Ascending aorta (tissue), 2 donors: ENCODE data around the gene ITGBL1. TPM values are rescaled to one million over a fixed set of nuclear protein-coding genes. Genes with fewer than 3 reads are reported as not detected.
A peak's percentile ranks its signal among the peaks of the same experiment; 100 is the strongest.

Experiments used
- DNase-seq, 2 donors: peaks; one replicate each; pipeline ENCODE4 v3.0.0-alpha.2; 2019; ENCODE audit warnings: low spot score in 2 of 2
- H3K27ac ChIP-seq, 2 donors: fragments of 200-600 bp; sonication (generic); one replicate each; pipeline ENCODE4 v1.5.1; 2016 to 2017; ENCODE audit warnings: mild to moderate bottlenecking in 1 of 2
- H3K27me3 ChIP-seq: fragments of 200-600 bp; sonication (generic); one replicate; pipeline ENCODE4 v1.5.1; 2017
- H3K36me3 ChIP-seq, 2 donors: fragments of 200-600 bp; sonication (generic); one replicate each; pipeline ENCODE4 v1.5.1; 2016
- H3K4me1 ChIP-seq, 2 donors: fragments of 200-600 bp; sonication (generic); one replicate each; pipeline ENCODE4 v1.5.1; 2016 to 2017; ENCODE audit warnings: mild to moderate bottlenecking in 1 of 2
- H3K4me3 ChIP-seq, 2 donors: fragments of 200-600 bp; sonication (generic); one replicate each; pipeline ENCODE4 v1.5.1; 2016 to 2017; ENCODE audit warnings: mild to moderate bottlenecking in 1 of 2
- H3K9me3 ChIP-seq, 2 donors: fragments of 200-600 bp; sonication (generic); one replicate each; pipeline ENCODE4 v1.5.1; 2016
- CTCF ChIP-seq, 3 experiments: fragments of 200-600 bp in 2 of 3; fragments of 450-650 bp in 1 of 3; sonication (generic) in 2 of 3; IDR thresholded peaks; one replicate each; pipeline ENCODE4 v1.5.1; 2016 to 2019; ENCODE audit warnings: antibody characterized with exemption in 3 of 3, mild to moderate bottlenecking in 1 of 3, moderate library complexity in 1 of 3
- intact Hi-C: fragments of 100-400 bp; cut with DNase I; formaldehyde crosslinking; loops from one replicate; pipeline ENCODE4 v1.15.1; 2023
- total RNA-seq: library from RNA; depleted of rRNA; stranded (reverse); fragments of >200 nt; gene quantifications from one replicate; pipeline ENCODE4 v1.1.0, GENCODE V29; 2016

The ITGBL1 gene
- total RNA-seq, 1 donor from 2014 or later: 47.1 TPM

- Histone ChIP-seq H3K36me3 (no peaks in the 10 kb centered on the region), H3K4me1 (peaks cover 0 to 3% of the 10 kb centered on the region in 2 donors), H3K9me3 (no peaks in the 10 kb centered on the region), H3K27ac (peak overlapping the region; percentile 74 to 80), H3K27me3 (no peaks in the 10 kb centered on the region), H3K4me3 (peak overlapping the region; percentile 71 to 98)
- DNase-seq: no peak
- TF ChIP-seq CTCF (IDR thresholded peaks at IDR 0.05): no peak
- intact Hi-C loops: loop anchor here (2.0 kb wide), 1 partner anchor 37 kb away; the partner anchor contains the start of gene ITGBL1
Measured at GRCh38 chr13:101415358-101416174, 36.9 kb upstream of the ITGBL1 start.

GRCh38 chr13:101416181-101417042, 36.1 kb upstream of the ITGBL1 start, which contains the start of gene NALCN:
Gene NALCN, minus strand, starts transcription at chr13:101416508. Its CDS starts 17,382 bp downstream, at chr13:101399126.
- no peaks in the 10 kb centered on the region for H3K27me3 ChIP-seq
- DNase-seq: peak in 1 of 2 donors; percentile 74
- no peaks in the 10 kb centered on the region for H3K36me3 ChIP-seq
- no peak for TF ChIP-seq CTCF (IDR thresholded peaks at IDR 0.05)
- H3K27ac ChIP-seq: peak within 1 kb of the TSS; percentile 74 to 80
- H3K4me3 ChIP-seq: peak within 1 kb of the TSS; percentile 71 to 98
- peaks cover 0 to 3% of the 10 kb centered on the region in 2 donors for H3K4me1 ChIP-seq
- H3K9me3 ChIP-seq: no peaks in the 10 kb centered on the region
- intact Hi-C loops: loop anchor here (2.0 kb wide), 1 partner anchor 36 kb away; the partner anchor contains the start of gene ITGBL1

GRCh38 chr13:101417043-101417406, 35.5 kb upstream of the ITGBL1 start:
- no peak for DNase-seq
- H3K4me3 ChIP-seq: peak overlapping the region; percentile 71 to 98
- no peaks in the 10 kb centered on the region for H3K27me3 ChIP-seq
- no peak for TF ChIP-seq CTCF (IDR thresholded peaks at IDR 0.05)
- peak overlapping the region; percentile 74 to 80 for H3K27ac ChIP-seq
- H3K4me1 ChIP-seq: peaks cover 0 to 3% of the 10 kb centered on the region in 2 donors
- H3K36me3 ChIP-seq: no peaks in the 10 kb centered on the region
- intact Hi-C loops: loop anchor here (2.0 kb wide), 1 partner anchor 36 kb away; the partner anchor contains the start of gene ITGBL1
- H3K9me3 ChIP-seq: no peaks in the 10 kb centered on the region

- Histone ChIP-seq H3K36me3 (no peaks in the 10 kb centered on the region), H3K27ac (no peak overlapping the region), H3K4me3 (no peak overlapping the region), H3K9me3 (no peaks in the 10 kb centered on the region), H3K4me1 (peaks cover 0 to 3% of the 10 kb centered on the region in 2 donors), H3K27me3 (no peaks in the 10 kb centered on the region)
- no peak for DNase-seq
- intact Hi-C loops: loop anchor here (2.0 kb wide), 1 partner anchor 35 kb away; the partner anchor contains the start of gene ITGBL1
- no peak for TF ChIP-seq CTCF (IDR thresholded peaks at IDR 0.05)
Measured at GRCh38 chr13:101417501-101417900, 35.0 kb upstream of the ITGBL1 start.

- Histone ChIP-seq H3K4me3 (no peak overlapping the region), H3K9me3 (no peaks in the 10 kb centered on the region), H3K4me1 (no peaks in the 10 kb centered on the region), H3K27ac (no peak overlapping the region), H3K36me3 (no peaks in the 10 kb centered on the region), H3K27me3 (no peaks in the 10 kb centered on the region)
- TF ChIP-seq CTCF (IDR thresholded peaks at IDR 0.05): no peak
- intact Hi-C loops: no loop called here
- DNase-seq: no peak
Measured at GRCh38 chr13:101423872-101424271, 28.6 kb upstream of the ITGBL1 start.
